ENCODE data around the gene CENPS. TPM values are rescaled to one million over a fixed set of nuclear protein-coding genes. Genes with fewer than 3 reads are reported as not detected.

Gene CENPS
- total RNA-seq, 1 donor from 2014 or later = 6.1 TPM

DNA sequence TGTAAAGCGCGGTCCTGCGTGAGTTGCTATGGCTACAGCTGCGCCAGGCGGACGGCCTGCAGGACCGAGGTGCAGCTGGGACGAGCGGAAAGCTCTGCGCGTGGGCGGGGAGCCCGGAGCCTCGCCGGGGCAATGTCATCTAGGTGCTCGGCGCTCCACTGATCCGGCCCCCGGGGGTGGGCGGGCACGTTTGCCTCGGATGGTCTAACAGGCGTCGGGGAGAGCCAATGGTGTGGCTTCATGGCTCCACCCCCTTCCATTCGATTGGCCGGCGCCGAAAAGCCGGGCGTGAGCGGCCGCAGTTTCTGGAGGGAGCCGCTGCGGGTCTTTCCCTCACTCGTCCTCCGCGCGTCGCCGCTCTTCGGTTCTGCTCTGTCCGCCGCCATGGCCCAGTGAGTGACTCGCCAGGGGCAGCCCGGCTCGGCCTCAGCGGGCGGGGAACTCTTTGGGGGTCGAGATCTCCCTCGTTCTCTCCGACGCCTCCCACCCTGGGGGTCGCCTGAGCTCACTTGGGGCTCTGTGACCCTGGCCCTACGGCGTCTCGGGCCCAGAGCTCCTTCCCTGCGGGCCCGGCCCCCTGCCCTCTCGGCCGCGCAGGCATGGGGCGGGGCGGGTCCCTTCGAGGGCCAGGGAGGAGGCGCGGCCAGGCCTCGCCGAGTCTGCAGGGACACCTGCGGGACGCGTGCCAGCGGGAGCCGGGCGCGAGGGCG, 31.3 kb upstream of the CENPS start, which contains the start of gene PGD:
PGD (plus strand) TSS at position 331 of the 710 bp plus-strand sequence; CDS start at position 385, 54 bp downstream.
- Histone ChIP-seq H3K4me1 (peaks cover 31% of the 10 kb centered on the region), H3K9me3 (replicated peaks) (peaks cover 10% of the 10 kb centered on the region), H3K27me3 (ENCODE audit: low read depth) (no peaks in the 10 kb centered on the region), H3K36me3 (peaks cover 26% of the 10 kb centered on the region), H3K27ac (replicated peaks) (peak within 1 kb of the TSS; percentile 97), H3K4me3 (peak within 1 kb of the TSS; percentile 98)
- peak; percentile 99 for DNase-seq
- TF ChIP-seq, protein P1, sequence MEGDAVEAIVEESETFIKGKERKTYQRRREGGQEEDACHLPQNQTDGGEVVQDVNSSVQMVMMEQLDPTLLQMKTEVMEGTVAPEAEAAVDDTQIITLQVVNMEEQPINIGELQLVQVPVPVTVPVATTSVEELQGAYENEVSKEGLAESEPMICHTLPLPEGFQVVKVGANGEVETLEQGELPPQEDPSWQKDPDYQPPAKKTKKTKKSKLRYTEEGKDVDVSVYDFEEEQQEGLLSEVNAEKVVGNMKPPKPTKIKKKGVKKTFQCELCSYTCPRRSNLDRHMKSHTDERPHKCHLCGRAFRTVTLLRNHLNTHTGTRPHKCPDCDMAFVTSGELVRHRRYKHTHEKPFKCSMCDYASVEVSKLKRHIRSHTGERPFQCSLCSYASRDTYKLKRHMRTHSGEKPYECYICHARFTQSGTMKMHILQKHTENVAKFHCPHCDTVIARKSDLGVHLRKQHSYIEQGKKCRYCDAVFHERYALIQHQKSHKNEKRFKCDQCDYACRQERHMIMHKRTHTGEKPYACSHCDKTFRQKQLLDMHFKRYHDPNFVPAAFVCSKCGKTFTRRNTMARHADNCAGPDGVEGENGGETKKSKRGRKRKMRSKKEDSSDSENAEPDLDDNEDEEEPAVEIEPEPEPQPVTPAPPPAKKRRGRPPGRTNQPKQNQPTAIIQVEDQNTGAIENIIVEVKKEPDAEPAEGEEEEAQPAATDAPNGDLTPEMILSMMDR (IDR thresholded peaks at IDR 0.05; ENCODE audit: borderline replicate concordance) = no peak
- intact Hi-C loops (cut with micrococcal nuclease) = no loop called here

DNA sequence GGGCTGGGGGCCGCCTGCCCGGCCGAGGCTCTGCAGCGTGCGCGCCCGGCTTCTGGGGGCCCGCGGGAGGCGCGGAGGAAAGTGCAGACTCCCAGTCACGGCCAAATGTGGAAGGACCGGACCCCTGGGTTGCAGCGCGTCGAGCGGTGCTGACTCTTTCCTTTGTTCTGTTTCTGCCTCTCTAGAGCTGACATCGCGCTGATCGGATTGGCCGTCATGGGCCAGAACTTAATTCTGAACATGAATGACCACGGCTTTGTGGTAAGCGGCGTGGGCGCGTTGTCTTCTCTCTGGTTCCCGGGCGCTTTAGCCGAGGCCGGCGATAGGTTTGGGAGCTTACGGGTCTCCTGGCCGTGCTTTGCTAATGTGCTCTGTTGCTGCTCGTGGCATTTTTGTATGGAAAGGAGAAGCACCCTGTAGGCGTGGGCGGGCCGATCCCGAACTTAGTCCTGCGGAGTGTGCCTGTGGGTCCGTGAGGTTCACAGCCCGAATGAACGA, 30.7 kb upstream of the CENPS start:
- peaks cover 4% of the 10 kb centered on the region for H3K9me3 ChIP-seq (replicated peaks)
- H3K27me3 ChIP-seq (ENCODE audit: low read depth) = no peaks in the 10 kb centered on the region
- peaks cover 29% of the 10 kb centered on the region for H3K36me3 ChIP-seq
- TF ChIP-seq, protein P1 (IDR thresholded peaks at IDR 0.05; ENCODE audit: borderline replicate concordance) = no peak
- peak overlapping the region; percentile 97 for H3K27ac ChIP-seq (replicated peaks)
- intact Hi-C loops (cut with micrococcal nuclease) = no loop called here
- H3K4me1 ChIP-seq = peaks cover 31% of the 10 kb centered on the region
- H3K4me3 ChIP-seq = peak overlapping the region; percentile 98
- peak; percentile 28 for DNase-seq

DNA sequence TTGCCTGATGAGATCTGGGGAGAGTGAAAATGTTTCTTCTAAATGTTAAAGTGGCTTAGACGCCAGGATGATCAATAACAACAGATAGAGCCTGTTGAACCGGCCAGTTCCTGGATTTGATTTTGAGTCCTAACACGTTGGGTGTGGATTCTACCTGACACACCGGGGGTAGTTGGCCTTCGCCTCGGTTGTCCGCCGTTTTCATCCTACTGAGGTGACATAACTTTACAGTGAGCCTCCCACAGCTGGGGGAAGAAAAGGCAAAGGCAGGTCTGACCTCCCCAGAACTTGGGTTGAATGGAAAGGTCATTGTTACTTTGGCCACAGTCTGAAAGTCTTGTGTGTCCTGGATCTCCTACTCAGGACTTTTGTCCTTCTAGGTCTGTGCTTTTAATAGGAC, 30.2 kb upstream of the CENPS start:
- Histone ChIP-seq H3K4me1 (peaks cover 31% of the 10 kb centered on the region), H3K4me3 (peak overlapping the region; percentile 98), H3K36me3 (peaks cover 34% of the 10 kb centered on the region), H3K27ac (replicated peaks) (peak overlapping the region; percentile 97), H3K27me3 (ENCODE audit: low read depth) (no peaks in the 10 kb centered on the region), H3K9me3 (replicated peaks) (no peaks in the 10 kb centered on the region)
- intact Hi-C loops (cut with micrococcal nuclease) = no loop called here
- DNase-seq = no peak
- TF ChIP-seq, protein P1 (IDR thresholded peaks at IDR 0.05; ENCODE audit: borderline replicate concordance) = no peak

DNA sequence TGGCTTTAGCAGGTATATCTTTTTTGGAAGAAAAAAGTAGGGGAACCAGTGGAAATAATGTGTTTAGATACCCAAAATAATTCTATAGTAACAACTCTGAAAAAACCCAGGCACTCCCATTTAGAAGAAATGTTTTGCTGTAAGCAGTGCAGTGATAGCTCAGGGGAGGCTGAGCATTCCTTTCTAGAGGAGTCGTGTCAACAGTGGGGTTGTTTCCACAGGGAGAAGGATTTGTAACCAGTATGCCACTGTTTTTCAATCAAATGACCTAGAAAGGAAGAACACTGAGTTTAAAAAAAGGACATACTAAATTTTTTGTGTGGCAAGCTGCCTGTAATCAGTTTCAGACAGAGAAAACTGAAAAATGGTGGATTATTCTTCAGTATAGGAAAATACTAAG, 29.0 kb upstream of the CENPS start:
- intact Hi-C loops (cut with micrococcal nuclease) = no loop called here
- no peak for DNase-seq
- Histone ChIP-seq H3K27ac (replicated peaks) (peak overlapping the region; percentile 97), H3K9me3 (replicated peaks) (no peaks in the 10 kb centered on the region), H3K4me3 (no peak overlapping the region), H3K27me3 (ENCODE audit: low read depth) (no peaks in the 10 kb centered on the region), H3K4me1 (peaks cover 31% of the 10 kb centered on the region), H3K36me3 (peaks cover 47% of the 10 kb centered on the region)
- TF ChIP-seq, protein P1 (IDR thresholded peaks at IDR 0.05; ENCODE audit: borderline replicate concordance) = no peak

DNA sequence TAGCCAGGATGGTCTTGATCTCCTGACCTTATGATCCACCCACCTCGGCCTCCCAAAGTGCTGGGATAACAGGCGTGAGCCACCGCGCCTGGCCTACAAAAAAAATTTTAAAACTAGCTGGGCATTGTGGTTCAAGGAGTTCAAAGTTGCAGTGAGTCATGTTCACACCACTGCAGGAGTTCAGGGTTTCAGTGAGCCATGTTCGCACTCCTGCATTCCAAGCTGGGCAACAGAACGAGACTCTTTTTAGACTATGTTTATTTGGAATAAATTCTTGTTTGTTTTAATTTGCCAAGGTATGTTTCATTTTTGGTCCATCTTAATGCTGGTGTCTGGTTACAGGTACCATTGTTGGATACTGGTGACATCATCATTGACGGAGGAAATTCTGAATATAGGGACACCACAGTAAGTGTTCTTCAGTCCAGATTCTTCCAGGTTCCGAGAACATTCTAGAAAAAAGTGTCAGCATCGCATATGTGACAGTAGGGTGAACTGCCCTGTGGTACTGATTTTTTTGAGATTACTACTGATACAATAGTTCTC, 27.4 kb upstream of the CENPS start:
- no peak for DNase-seq
- H3K4me1 ChIP-seq = peaks cover 31% of the 10 kb centered on the region
- H3K27ac ChIP-seq (replicated peaks) = no peak overlapping the region
- no peaks in the 10 kb centered on the region for H3K9me3 ChIP-seq (replicated peaks)
- intact Hi-C loops (cut with micrococcal nuclease) = no loop called here
- no peaks in the 10 kb centered on the region for H3K27me3 ChIP-seq (ENCODE audit: low read depth)
- peaks cover 62% of the 10 kb centered on the region for H3K36me3 ChIP-seq
- TF ChIP-seq, protein P1 (IDR thresholded peaks at IDR 0.05; ENCODE audit: borderline replicate concordance) = no peak
- no peak overlapping the region for H3K4me3 ChIP-seq
